Stimulated activated CD8-positive, alpha-beta memory T cell treated with anti-CD3 and anti-CD28 coated beads, Interleukin-4, amount 100 ng/mL, for 4 hours (primary cell): ENCODE results near the gene DCAF11.

Experiments used
- DNase-seq, 2 donors: peaks; one replicate each; pipeline ENCODE4 v3.0.0-alpha.2; 2020; ENCODE audit warnings: low read depth in 2 of 2, low spot score in 1 of 2

Gene DCAF11

DNA sequence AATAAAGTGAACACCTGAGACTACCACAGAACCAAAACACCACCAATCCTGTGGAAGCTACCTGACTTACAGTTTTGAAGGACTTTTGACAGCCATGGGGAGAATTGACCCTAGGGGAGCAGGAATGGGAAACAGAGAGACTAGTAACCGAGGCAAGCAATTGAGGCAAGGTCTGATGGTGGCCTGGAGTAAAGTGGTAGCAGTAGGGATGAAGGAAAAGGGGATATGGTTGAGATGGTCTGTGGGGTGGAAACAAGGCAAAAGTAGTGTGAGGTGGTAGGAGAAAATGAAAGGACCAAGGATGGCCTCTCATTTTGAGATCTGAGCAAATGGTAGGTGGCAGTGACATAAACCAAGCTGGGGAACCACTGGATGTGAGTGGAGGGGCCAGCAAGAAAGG, 42.3 kb downstream of the DCAF11 start:
- DNase-seq, result no peak

DNA sequence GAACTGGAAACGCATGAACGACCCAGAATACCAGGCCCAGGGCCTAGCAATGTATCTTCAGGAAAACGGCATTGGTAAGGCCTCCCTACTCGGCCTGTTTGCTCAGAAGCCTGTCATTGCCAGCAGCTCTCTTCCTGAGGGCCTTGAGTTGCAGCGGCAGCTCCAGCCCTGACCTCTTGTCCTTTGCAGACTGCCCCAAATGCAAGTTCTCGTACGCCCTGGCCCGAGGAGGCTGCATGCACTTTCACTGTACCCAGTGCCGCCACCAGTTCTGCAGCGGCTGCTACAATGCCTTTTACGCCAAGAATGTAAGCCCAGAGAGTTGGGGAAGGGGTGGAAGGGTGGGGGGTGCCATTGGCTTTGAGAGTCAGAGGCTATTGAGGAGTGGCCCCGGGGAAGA, 42.8 kb downstream of the DCAF11 start:
- no peak for DNase-seq

DNA sequence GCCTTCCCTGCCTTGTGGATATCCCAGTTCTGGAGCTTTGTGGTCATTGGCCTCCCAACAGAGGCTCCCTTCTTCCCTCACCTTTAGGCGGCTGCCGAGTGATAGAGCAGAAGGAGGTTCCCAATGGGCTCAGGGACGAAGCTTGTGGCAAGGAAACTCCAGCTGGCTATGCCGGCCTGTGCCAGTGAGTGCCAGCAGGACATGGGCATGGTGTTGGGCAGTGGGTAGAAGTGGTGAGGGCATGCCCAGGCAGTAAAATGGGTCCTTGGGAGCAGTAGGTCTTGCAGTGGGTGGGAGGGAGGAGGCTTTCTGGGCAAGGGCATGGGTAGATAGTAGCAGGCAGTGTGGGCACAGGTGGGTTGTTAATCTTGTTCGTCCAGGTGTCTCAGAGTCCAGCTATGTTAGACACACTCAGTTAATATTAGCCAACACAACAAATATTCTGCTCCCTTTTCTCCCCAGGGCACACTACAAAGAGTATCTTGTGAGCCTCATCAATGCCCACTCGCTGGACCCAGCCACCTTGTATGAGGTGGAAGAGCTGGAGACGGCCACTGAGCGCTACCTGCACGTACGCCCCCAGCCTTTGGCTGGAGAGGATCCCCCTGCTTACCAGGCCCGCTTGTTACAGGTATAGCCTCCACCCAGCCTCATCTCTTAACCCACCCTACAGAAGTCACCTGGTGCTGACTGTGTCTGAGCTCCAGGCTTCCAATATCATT, 45.4 kb downstream of the DCAF11 start:
- no peak for DNase-seq

GRCh38 chr14:24160499-24160849, 45.9 kb downstream of the DCAF11 start:
- no peak for DNase-seq

DNA sequence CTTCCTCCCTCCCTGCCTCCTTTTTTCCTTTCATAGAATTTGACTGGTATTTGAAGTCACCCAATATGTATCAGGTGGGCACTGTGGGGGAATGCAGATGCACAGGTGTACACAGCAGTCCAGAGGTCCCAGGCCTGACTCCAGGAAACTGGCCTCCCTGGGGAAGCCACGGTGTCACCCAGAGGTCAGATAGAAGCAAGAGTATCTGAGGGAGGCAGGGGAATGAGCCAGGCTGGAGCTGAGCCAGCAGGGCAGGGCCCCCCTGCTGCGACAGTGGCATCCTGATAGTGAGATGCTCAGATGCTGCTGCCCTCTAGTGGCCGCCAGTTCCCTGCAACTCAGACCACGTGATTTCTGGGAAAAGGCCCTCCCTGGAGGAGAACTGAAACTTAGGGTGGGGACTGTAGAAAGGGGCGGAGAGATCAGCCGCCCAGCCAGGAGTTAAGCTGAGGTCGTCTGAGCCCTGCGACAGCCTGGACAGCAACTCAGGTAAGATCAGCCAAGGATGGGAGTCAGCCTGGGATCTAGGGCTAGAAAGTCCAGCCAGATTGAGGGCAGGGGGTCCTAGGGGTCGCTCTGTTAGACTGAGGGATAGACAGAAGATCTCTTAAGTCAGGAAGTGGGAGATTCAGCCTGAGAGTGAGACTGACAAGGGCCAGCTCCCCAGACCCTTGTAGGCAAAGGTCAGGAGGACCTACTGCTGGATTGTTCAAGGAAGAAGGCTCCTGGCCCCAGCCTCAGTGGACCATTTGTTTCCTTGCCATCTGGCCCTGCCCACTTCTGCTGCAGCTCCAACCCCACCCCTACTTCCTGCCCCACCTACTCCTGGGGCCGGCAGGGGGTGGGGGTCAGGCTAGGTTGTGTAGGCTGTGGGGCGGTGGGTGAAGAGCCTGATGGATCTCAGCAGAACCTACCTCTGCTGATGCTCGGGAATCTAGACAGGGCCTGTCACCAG, 46.5 kb downstream of the DCAF11 start, which contains the start of gene IRF9:
Gene IRF9, plus strand, starts transcription at position 416 of the 955 bp plus-strand sequence. CDS start 880 bp downstream, outside the sequence.
- DNase-seq, result peak; percentile 89 to 100

- DNase-seq, result no peak
These were observed 47.5 kb downstream of the DCAF11 start for GRCh38 chr14:24162093-24162492.

DNA sequence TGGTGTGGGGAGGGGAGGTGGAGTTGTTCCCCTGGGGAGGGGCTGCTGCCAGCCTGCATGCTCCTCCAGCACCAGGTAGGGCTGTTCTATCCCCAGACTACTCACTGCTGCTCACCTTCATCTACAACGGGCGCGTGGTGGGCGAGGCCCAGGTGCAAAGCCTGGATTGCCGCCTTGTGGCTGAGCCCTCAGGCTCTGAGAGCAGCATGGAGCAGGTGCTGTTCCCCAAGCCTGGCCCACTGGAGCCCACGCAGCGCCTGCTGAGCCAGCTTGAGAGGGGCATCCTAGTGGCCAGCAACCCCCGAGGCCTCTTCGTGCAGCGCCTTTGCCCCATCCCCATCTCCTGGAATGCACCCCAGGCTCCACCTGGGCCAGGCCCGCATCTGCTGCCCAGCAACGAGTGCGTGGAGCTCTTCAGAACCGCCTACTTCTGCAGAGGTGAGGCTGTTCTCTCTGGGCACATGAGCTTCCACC, 50.0 kb downstream of the DCAF11 start:
- DNase-seq, result no peak

DNA sequence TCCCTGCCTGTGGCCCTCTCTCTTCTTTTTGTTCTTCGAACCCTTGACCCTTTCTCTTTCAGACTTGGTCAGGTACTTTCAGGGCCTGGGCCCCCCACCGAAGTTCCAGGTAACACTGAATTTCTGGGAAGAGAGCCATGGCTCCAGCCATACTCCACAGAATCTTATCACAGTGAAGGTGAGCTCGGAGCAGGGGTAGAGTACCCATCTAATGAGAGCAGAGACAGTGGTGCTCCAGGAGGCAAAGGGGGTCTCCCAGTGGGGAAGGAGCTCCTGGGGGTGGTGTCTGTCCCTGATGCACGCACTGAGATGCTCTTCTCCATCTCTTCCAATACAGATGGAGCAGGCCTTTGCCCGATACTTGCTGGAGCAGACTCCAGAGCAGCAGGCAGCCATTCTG, 51.2 kb downstream of the DCAF11 start:
- DNase-seq, result no peak

DNA sequence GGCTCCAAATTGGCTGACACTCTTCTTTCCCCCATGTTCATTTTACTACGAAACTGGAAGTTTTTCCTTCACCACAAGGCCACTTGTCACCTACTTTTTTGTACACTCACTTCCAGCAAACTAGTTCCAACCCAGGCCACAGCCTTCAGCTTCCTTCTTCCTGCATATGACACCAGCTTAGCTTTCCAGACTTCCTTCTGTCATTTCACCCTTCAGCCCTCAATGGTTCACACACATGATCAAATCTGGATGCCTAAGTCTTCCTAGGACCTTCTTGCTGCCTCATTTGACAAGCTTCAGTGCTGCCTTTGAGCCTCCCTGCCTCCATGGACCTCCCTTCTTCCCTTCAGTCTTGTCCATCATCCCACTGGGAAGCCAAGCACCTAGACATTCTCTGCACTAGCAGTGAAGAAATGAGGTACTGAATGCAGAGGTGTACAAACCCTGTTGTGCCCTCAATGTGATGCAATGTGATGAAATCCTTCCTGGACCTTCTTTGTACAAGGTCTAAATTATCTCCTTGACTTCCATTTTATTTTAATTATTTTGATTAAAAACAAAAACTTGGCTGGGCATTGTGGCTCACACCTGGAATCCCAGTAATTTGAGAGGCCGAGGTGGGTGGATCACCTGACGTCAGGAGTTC, 53.0 kb downstream of the DCAF11 start:
- DNase-seq, result no peak

DNA sequence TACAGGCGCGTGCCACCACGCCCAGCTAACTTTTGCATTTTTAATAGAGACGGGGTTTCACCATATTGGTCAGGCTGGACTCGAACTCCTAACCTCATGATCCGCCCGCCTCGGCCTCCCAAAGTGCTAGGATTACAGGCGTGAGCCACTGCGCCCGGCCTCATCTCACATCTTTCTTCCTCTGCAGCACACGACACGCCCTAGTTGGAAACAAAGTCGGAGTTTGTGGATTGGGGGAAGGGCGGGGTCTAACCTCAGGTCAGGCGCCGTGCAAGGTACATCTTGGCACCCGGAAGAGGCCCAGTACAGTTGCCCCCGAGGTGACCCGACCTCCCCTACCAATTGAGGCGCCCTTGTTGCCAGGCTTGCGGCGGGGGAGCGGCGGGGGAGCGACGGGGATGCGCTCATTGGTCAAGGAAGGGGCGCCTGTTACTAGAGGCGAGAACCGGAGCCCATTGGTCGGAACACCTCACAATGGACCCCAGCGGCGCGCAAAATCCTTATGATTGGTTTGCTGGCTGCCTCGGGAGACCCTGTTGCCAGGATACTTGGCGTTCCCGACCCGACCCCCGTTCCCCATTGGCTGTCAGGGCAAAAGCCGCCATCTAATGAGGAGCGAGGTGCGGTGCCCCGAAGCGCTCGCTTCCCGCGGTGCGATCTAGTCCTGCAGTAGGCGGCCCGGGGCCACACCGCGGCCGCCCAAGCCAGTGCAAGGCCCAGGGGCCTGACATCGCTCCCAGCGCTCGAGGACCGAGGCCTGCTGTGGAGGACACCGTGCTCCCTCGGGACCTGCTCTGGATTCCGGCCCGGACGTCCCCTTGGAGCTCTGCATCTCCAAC, 57.1 kb downstream of the DCAF11 start, which contains the start of gene REC8:
Gene REC8, plus strand, starts transcription at position 659 of the 839 bp plus-strand sequence. CDS start 473 bp downstream, outside the sequence.
- DNase-seq, result peak in 1 of 2 donors; percentile 40

DNA sequence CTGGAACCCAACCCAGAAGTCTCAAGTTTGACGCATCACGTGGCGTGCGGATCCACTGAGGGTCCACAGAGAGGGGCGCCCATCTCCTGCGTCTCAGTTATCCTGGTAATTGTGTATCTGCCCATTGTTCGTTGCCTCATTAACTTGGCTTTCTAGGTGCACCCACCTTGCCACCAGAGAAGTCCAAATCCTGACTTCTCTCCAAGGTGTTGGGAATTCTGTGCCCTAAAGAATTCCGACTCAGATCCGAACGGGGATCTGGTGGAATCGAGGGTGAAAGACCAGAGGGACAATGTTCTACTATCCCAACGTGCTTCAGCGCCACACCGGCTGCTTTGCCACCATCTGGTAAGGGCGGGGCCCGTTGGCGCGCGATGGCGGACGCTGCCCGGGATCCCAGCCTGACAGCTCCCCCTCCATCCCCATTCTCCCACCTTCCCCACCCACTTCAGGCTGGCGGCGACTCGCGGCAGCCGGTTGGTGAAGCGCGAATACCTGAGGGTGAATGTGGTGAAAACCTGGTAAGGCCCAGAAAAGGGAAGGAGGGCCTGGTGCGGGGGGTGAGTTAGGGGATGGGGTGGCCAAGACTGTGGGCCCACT, 57.8 kb downstream of the DCAF11 start:
- no peak for DNase-seq

GRCh38 chr14:24172871-24173281, 58.3 kb downstream of the DCAF11 start:
- no peak for DNase-seq
